ENCODE data around the gene PRKCE.
"Not testable (repeated sequence)": the region's sequence is repeated elsewhere in the genome, so short reads cannot be mapped to it uniquely, and the experiment has no call there.

Gene PRKCE

GRCh38 chr2:45871541-45871940 lies 220.1 kb downstream of the PRKCE start:
- DNase-seq: no peak

DNA sequence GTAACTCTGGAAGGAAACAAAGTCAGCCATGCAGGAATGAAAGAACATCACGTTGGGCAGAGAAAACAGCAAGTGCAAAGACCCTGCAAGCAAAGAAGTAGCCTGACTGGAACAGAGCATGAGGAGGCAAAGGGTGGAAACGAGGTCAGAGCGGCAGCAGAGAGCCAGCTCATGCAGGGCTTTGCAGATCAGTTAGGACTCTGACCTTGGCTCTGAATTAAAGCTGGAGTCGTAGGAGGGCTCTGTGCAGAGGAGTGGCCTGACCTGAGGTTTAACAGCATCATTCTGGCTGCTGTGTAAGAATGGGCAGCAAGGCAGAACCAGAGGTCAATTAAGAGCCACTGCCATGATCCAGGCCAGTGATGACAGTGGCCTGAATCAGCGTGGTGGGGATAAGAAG lies 220.7 kb downstream of the PRKCE start:
- DNase-seq: no peak

GRCh38 chr2:45874344-45874743 lies 222.9 kb downstream of the PRKCE start:
- DNase-seq: no peak

DNA sequence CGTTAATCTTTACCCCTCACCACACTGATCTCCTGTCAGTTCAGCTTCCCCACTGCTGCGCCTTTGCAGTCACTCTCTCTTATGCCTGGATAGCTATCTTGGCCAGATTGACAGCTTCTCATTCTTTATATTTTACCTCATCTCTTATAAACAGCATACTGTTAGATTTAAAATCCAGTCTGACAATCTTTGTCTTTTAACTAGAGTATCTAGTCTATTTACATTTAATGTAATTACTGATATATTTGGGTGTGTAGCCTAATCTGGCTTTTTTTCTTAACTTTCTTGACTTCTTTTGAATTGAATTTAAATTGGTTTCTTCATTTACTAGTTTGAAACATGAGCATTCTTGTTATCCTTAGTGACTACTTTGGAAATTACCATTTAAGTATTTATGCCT lies 225.1 kb downstream of the PRKCE start:
- DNase-seq: no peak

DNA sequence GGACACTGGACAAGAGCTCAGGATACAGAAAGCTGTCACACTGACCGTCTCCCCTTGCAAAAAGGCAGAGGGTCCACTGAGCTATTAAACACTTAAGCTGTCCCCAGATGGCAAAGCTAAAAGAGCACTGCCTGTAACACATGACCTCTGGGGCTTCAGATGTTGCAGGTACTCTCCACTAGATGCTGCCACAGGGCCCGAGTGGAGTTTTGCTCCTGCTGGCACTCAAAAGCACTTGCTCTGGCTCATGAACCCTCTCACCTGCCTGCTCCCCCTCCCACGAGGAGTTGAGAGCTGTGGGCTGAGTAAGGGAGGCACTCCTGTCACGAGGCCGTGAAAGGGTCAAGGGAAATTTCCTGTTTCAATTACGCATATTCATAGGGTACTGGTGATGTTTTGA lies 227.9 kb downstream of the PRKCE start:
- peak; percentile 29 for DNase-seq

- no peak for DNase-seq
These were observed 228.5 kb downstream of the PRKCE start for GRCh38 chr2:45879936-45880335.

GRCh38 chr2:45881970-45882581 lies 230.6 kb downstream of the PRKCE start:
- DNase-seq: no peak

GRCh38 chr2:45882707-45883602 lies 231.5 kb downstream of the PRKCE start:
- DNase-seq: no peak

DNA sequence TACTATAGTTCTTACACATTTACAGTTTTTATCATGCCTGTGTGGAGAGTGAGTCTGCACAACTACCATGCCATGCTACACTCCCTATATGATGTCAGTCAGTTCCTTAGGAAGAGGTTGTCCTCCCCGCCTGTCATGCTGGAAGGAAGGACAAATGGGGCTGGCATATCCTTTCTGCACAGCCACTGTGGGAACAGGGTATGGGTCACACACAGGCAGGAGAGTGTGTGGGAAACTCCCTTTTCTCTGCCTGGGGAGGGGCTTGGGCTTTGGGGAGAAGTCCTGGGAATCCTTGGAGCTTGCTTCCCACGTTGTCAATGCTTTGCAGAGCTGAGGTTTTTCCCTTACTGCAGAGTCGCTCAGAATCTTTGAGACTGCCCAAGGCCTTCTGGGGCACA lies 232.1 kb downstream of the PRKCE start:
- DNase-seq: no peak

DNA sequence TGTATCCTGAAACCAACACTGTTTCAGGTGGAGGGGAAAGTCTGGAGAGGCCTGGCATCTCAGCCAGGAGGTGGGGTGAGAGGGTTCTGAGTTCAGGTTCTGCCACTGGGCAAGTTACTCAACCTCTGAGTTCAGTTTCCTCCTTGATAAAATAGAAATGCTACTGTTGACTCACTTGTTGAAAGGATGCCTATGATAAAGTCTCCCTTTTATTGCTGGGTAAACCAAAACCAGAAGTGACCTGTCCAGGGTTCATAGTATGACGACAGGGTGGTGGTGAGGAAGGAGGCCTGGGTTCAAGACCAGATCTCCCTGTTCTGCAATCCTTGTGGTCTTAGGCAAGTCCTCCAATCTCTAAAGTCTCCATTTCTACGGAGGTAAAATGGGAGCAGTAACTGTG lies 232.7 kb downstream of the PRKCE start:
- DNase-seq: no peak

- DNase-seq: no peak
These were observed 233.7 kb downstream of the PRKCE start for GRCh38 chr2:45885171-45885621.

GRCh38 chr2:45886171-45886663 lies 234.7 kb downstream of the PRKCE start:
- DNase-seq: no peak

DNA sequence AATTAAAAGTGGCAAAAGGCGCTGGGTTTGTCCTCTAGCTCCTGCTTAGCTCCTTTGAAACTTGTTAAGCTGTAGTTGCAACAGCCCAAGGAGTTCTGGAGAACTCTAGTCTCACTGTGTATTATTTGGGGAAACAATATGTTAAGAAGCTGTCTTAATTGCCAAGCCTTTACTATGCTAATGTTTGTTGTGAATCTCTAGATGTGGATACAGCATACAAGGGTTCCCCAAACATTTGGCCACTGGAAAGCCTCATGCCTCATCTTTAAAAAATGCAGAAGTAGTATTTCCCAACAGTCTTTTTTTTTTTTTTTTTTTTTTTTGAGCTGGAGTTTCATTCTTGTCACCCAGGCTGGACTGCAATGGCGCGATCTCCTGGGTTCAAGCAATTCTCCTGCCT lies 236.7 kb downstream of the PRKCE start:
- no peak for DNase-seq

- DNase-seq: no peak
These were observed 237.2 kb downstream of the PRKCE start for GRCh38 chr2:45888641-45889040.

DNA sequence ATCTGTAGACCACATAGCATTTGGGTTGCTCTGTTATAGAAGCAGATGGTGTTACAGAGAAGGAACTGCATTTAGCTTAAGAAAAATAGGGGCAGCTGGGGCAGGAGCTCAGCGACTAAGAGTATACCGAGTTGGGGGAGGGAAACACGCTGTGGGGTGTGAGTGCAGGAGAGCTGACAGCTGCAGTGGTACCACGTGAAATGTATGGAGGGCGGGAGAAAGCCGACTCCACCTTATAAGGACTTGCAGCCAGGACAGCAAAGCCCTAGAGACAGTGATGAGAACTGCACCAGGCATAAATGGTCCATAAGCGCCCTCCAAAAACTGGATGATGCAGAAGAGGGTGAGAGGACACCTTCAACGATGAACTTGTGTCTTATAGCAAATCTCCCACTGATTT lies 237.6 kb downstream of the PRKCE start:
- peak; percentile 99 for DNase-seq

DNA sequence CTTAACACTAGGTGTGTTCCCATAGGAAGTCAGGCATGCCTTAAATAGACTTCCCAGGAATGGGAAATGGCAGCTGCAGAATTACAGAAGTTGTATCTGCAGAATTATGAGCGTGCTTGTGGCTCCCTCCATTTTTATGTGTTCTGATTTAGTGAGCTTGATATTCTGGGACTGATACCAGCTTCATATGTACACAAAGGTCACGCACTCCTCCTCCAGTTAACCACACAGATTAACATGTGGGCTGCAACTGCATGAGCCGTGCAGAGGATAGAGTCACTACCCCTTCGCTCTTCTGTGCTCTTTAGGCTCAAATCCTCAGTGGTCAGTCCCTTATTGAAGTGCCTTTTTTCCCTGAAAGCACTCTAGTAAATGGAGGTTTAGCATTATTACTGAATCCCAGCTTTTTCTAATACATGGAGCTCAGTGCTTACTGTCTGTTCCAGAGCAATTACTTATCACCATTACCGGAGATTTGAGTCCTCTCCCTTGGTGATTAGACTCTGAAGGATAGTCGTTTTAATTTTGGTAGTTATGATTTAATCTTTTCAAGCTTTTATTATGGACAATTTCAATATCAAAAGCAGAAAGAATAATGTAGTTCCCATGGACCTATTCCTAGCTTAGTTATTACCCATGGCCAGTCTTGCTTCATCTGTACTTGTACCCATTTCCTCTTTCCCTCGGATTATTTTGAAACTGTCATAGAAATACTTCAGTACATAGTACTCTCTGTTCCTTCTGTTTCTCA lies 238.3 kb downstream of the PRKCE start:
- no peak for DNase-seq

GRCh38 chr2:45890371-45890646 lies 238.8 kb downstream of the PRKCE start:
- DNase-seq: not testable (repeated sequence)

- DNase-seq: no peak
These were observed 239.3 kb downstream of the PRKCE start for GRCh38 chr2:45890819-45891218.

- no peak for DNase-seq
These were observed 240.4 kb downstream of the PRKCE start for GRCh38 chr2:45891719-45892424.

DNA sequence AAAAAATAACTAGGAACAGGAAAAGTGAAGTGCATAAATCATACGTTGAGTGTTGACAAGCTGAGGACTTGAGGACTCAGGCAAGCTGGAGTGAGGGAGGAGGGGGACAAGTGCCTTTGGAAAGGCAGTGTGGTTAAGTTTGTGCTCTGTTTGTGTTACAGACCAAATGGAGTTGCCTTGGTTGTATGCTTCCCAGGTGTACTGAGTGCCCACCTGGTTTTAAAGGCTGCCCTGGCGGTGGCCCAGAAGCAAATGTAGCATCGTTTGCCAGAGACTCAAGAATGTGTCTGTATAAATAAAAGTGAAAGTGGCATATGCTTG lies 240.9 kb downstream of the PRKCE start:
- no peak for DNase-seq

GRCh38 chr2:45892757-45893156 lies 241.3 kb downstream of the PRKCE start:
- DNase-seq: peak; percentile 51

DNA sequence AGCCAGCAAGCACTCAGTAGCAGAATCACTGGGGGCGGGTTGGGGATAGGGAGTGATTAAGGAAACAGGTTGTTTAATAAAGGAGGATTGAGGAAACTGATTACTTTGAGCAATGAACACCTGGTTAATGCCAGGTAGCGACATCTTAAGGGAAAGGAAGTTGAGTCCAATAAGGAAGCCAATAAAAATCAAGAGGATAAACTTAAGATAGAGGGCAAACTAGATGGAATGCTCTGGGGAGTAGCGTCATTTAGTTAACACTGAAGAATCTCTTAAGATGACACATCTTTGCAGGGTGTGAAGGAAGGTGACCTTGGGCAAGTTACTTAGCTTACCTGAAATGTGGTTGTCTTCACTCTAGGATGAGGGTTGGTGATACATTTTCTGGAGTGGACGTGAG lies 242.7 kb downstream of the PRKCE start:
- DNase-seq: no peak

DNA sequence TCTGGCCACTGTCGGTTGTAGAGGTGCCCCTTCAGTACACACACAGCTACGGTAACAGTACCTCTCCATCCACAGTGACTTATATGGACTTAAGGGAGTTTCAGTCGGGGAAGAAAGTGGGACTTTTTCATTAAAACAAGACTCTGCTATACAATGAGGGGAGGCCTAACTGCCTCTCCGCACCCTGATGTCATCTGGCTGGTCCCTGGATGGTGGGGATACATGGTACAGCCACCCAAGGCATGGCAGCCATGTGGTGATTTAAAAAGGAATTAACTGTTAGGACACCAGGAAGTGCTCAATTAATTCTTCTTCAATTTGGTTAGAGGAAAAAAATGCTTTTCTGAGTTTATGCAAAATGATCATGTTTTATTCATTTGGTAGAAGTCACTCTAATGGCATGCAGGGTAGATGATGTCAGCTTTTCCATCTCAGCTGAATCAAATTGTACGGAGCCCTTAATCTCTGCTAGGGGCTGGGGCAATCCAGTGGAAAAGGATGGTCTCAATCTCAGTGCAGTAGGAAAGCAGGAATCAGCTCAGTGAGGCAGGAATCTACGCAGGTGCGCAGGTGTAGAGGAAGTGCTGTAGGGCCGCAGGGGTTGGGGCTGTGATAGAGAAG lies 243.9 kb downstream of the PRKCE start:
- DNase-seq: no peak
